A549 (cell line): ENCODE results near the gene MPPED1. TPM values are rescaled to one million over a fixed set of nuclear protein-coding genes. Genes with fewer than 3 reads are reported as not detected.

Experiments used
- ATAC-seq, 2 experiments: fragments of 200-7000 bp in 1 of 2; fragments of >200 bp in 1 of 2; cut with Nextera tagmentation in 1 of 2; cut with Tn5 transposase in 1 of 2; 3 replicates each; pipeline versions ENCODE4 v1.8.0 to v1.9.1; 2018 to 2020; ENCODE audit warnings: mild to moderate bottlenecking in 1 of 2, moderate library complexity in 1 of 2
- CTCF ChIA-PET: fragments of 300-600 bp; sonication (Branson Sonifier 250); formaldehyde crosslinking; extraction: SDS; loops from one replicate; lab custom pipeline; 2021; ENCODE audit warnings: antibody characterized with exemption, inconsistent platforms; lab: Yijun Ruan, JAX
- POLR2A ChIA-PET: fragments of 350-600 bp; formaldehyde crosslinking; extraction: SDS; loops from one replicate; lab custom pipeline; 2021; ENCODE audit warnings: antibody characterized with exemption, inconsistent platforms; lab: Yijun Ruan, JAX
- DNase-seq, 2 experiments: peaks; one replicate each; pipeline versions ENCODE4 v3.0.0 to v3.0.0-alpha.2; 2011 to 2016; ENCODE audit warnings: low read depth in 1 of 2, low spot score in 1 of 2
- FAIRE-seq: peaks from 2 replicates; lab custom pipeline; 2011; peaks lifted over from hg19 to GRCh38; lab: Jason Lieb, UNC
- H3K27ac ChIP-seq, 2 experiments: fragments of >200 bp; sonication (Bioruptor Twin); formaldehyde crosslinking; 3 replicates each; pipeline ENCODE4 v1.5.1; 2016 to 2017
- H3K4me1 ChIP-seq: fragments of >200 bp; sonication (Bioruptor Twin); formaldehyde crosslinking; 3 replicates; pipeline ENCODE4 v1.6.1; 2016
- H3K4me2 ChIP-seq: fragments of >200 bp; sonication (Bioruptor Twin); formaldehyde crosslinking; 3 replicates; pipeline ENCODE4 v1.6.1; 2016
- H3K4me3 ChIP-seq: fragments of >200 bp; sonication (Bioruptor Twin); formaldehyde crosslinking; 3 replicates; pipeline ENCODE4 v1.5.1; 2016
- H3K9me3 ChIP-seq: fragments of >200 bp; sonication (Bioruptor Twin); formaldehyde crosslinking; 3 replicates; pipeline ENCODE4 v1.6.1; 2016
- ATOH8 ChIP-seq: fragments of 250-450 bp; sonication (Bioruptor Pico); IDR thresholded peaks from 2 replicates; pipeline ENCODE4 v1.5.0; 2020; ENCODE audit warnings: low read depth, mild to moderate bottlenecking, moderate library complexity
- BHLHE40 ChIP-seq: IDR thresholded peaks from 2 replicates; pipeline ENCODE4 v1.6.1; 2012; ENCODE audit warnings: low read depth, low read length, inconsistent platforms
- CEBPB ChIP-seq, 2 experiments: fragments of >200 bp in 1 of 2; sonication (Bioruptor Twin) in 1 of 2; formaldehyde crosslinking in 1 of 2; IDR thresholded peaks; 2 replicates each; pipeline ENCODE4 v1.6.1; 2012 to 2016
- CHD4 ChIP-seq: fragments of 200-600 bp; sonication (generic); IDR thresholded peaks from 2 replicates; pipeline ENCODE4 v1.6.1; 2016; ENCODE audit warnings: antibody characterized with exemption, mild to moderate bottlenecking, borderline replicate concordance
- E2F6 ChIP-seq: IDR thresholded peaks from 2 replicates; pipeline ENCODE4 v1.6.1; 2012; ENCODE audit warnings: low read depth, borderline replicate concordance
- EHF ChIP-seq: fragments of 250-450 bp; sonication (Bioruptor Pico); IDR thresholded peaks from 2 replicates; pipeline ENCODE4 v1.5.0; 2020; ENCODE audit warnings: mild to moderate bottlenecking
- EHMT2 ChIP-seq: fragments of 200-600 bp; sonication (generic); IDR thresholded peaks from 2 replicates; pipeline ENCODE4 v1.6.1; 2016; ENCODE audit warnings: antibody characterized with exemption, low read depth, mild to moderate bottlenecking, moderate library complexity
- EP300 ChIP-seq, 2 experiments: fragments of >200 bp; sonication (Bioruptor Twin); formaldehyde crosslinking; IDR thresholded peaks; 2 replicates in 1 of 2; 3 replicates in 1 of 2; pipeline ENCODE4 v1.6.1; 2016 to 2017
- ESRRA ChIP-seq: fragments of 150-350 bp; IDR thresholded peaks from 2 replicates; pipeline ENCODE4 v1.6.1; 2014; ENCODE audit warnings: mild to moderate bottlenecking, low read length, borderline replicate concordance
- FOSB ChIP-seq: fragments of 250-450 bp; sonication (Bioruptor Pico); IDR thresholded peaks from 2 replicates; pipeline ENCODE4 v1.5.0; 2020; ENCODE audit warnings: mild to moderate bottlenecking, moderate library complexity
- HES2 ChIP-seq: fragments of >200 bp; sonication (Bioruptor Twin); formaldehyde crosslinking; IDR thresholded peaks from 2 replicates; pipeline ENCODE4 v1.6.1; 2016
- HMGXB4 ChIP-seq: fragments of 250-450 bp; sonication (Bioruptor Pico); IDR thresholded peaks from 2 replicates; pipeline ENCODE4 v1.5.0; 2021; ENCODE audit warnings: mild to moderate bottlenecking, moderate library complexity, borderline replicate concordance
- HOXA7 ChIP-seq: fragments of 250-450 bp; sonication (Bioruptor Pico); IDR thresholded peaks from 2 replicates; pipeline ENCODE4 v1.5.0; 2020; ENCODE audit warnings: mild to moderate bottlenecking, moderate library complexity
- MAX ChIP-seq: IDR thresholded peaks from 2 replicates; pipeline ENCODE4 v1.6.1; 2012
- POLR2AphosphoS2 ChIP-seq: conservative IDR thresholded peaks from 2 replicates; pipeline ENCODE4 v1.6.1; 2012; ENCODE audit warnings: low read length, improper control_type of control experiment, inconsistent platforms
- REST ChIP-seq: fragments of 200-600 bp; sonication (generic); IDR thresholded peaks from 2 replicates; pipeline ENCODE4 v1.6.1; 2016; ENCODE audit warnings: antibody characterized with exemption, mild to moderate bottlenecking, moderate library complexity
- ZC3H11A ChIP-seq: fragments of 450-650 bp; IDR thresholded peaks from 2 replicates; pipeline ENCODE4 v1.6.1; 2014; ENCODE audit warnings: antibody characterized with exemption, mild to moderate bottlenecking
- WGBS: methylation state at CpG from one replicate; pipeline ENCODE4 v1.1.6; 2017; ENCODE audit errors: missing lambda C conversion rate; 5-methylcytosine and 5-hydroxymethylcytosine counted together
- polyA plus RNA-seq, 4 experiments: library from polyadenylated mRNA; depleted of rRNA in 3 of 4; stranded (reverse); fragments of >200 nt; fragmentation: RNase III in 1 of 4; extraction: RNeasy Plus Mini Kit Qiagen cat#74134 plus additional on column Dnase treatment in 1 of 4; gene quantifications; 2 replicates in 3 of 4; 3 replicates in 1 of 4; pipeline ENCODE4 v1.2.3, GENCODE V29; 2011 to 2017

Gene MPPED1
- polyA plus RNA-seq, 2 of the 4 experiments (the other 2 are of a cell fraction): not detected

- WGBS: 59% methylated on average over 10 of the region's 13 CpGs
- no peak for FAIRE-seq
Measured at GRCh38 chr22:43419371-43420080, 7.7 kb downstream of the MPPED1 start.

More at GRCh38 chr22:43419371-43420080, 7.7 kb downstream of the MPPED1 start:
- H3K27ac ChIP-seq: no peak overlapping the region
- no peaks in the 10 kb centered on the region for H3K4me1 ChIP-seq
- H3K9me3 ChIP-seq: no peaks in the 10 kb centered on the region
- ChIA-PET POLR2A (no interaction called here), CTCF (interaction anchor here (0.8 kb wide), 1 partner anchor 407 kb away, joined by 3 read pairs; no protein-coding TSS in a partner anchor)
- H3K4me2 ChIP-seq: no peak overlapping the region
- ATAC-seq: no peak
- no peak for DNase-seq
- H3K4me3 ChIP-seq: no peak overlapping the region
- no peak for TF ChIP-seq ATOH8 (CRISPR knock-in tag)
- TF ChIP-seq HES2: no peak
- no peak for TF ChIP-seq EP300 (IDR thresholded peaks at IDR 0.05)
- no peak for TF ChIP-seq ZC3H11A
- no peak for TF ChIP-seq EHMT2
- TF ChIP-seq REST: no peak
- TF ChIP-seq CHD4: no peak
- no peak for TF ChIP-seq ESRRA
- TF ChIP-seq EHF (CRISPR knock-in tag): no peak
- no peak for TF ChIP-seq FOSB (CRISPR knock-in tag)
- no peak for TF ChIP-seq HMGXB4
- no peak for TF ChIP-seq MAX
- no peak for TF ChIP-seq E2F6
- no peak for TF ChIP-seq BHLHE40
- TF ChIP-seq POLR2AphosphoS2: no peak
- no peak for TF ChIP-seq HOXA7 (CRISPR knock-in tag)
- TF ChIP-seq CEBPB (IDR thresholded peaks at IDR 0.05): no peak
